HG03469 (cell line): ENCODE data around the gene PEX7.
"Not testable (repeated sequence)": the region's sequence is repeated elsewhere in the genome, so short reads cannot be mapped to it uniquely, and the experiment has no call there.

Source experiments
- ATAC-seq: cut with Tn5 transposase; IDR thresholded peaks from one replicate; pipeline ENCODE4 v1.9.1; 2021; ENCODE audit warnings: mild to moderate bottlenecking, moderate library complexity, moderate number of reproducible peaks; ENCODE audit not compliant: unreplicated experiment

PEX7 gene

GRCh38 chr6:136822376-136823127 lies at the start of gene PEX7:
TSS of gene PEX7 (plus strand) at chr6:136822592. CDS start at chr6:136822666, 74 bp downstream.
- peak; percentile 85 for ATAC-seq

GRCh38 chr6:136772685-136773472 lies 49.5 kb upstream of the PEX7 start:
- ATAC-seq = peak; percentile 38

- no peak for ATAC-seq
These were observed 49.0 kb upstream of the PEX7 start for GRCh38 chr6:136773473-136773796.

GRCh38 chr6:136774228-136775041 lies 48.0 kb upstream of the PEX7 start:
- no peak for ATAC-seq

GRCh38 chr6:136775081-136775480 lies 47.3 kb upstream of the PEX7 start:
- ATAC-seq = no peak

- ATAC-seq = no peak
These were observed 46.8 kb upstream of the PEX7 start for GRCh38 chr6:136775548-136775947.

GRCh38 chr6:136777651-136778050 lies 44.7 kb upstream of the PEX7 start:
- no peak for ATAC-seq

GRCh38 chr6:136779682-136780081 lies 42.7 kb upstream of the PEX7 start:
- no peak for ATAC-seq

- ATAC-seq = no peak
These were observed 41.4 kb upstream of the PEX7 start for GRCh38 chr6:136780972-136781371.

- no peak for ATAC-seq
These were observed 40.2 kb upstream of the PEX7 start for GRCh38 chr6:136782021-136782770.

- ATAC-seq = no peak
These were observed 39.4 kb upstream of the PEX7 start for GRCh38 chr6:136783021-136783420.

GRCh38 chr6:136783495-136784270 lies 38.7 kb upstream of the PEX7 start:
- ATAC-seq = peak; percentile 52

- no peak for ATAC-seq
These were observed 38.1 kb upstream of the PEX7 start for GRCh38 chr6:136784271-136784664.

- ATAC-seq = no peak
These were observed 37.3 kb upstream of the PEX7 start for GRCh38 chr6:136784910-136785746.

GRCh38 chr6:136786658-136787057 lies 35.7 kb upstream of the PEX7 start:
- no peak for ATAC-seq

- ATAC-seq = no peak
These were observed 34.7 kb upstream of the PEX7 start for GRCh38 chr6:136787726-136788068.

- ATAC-seq = no peak
These were observed 34.1 kb upstream of the PEX7 start for GRCh38 chr6:136788069-136788902.

- not testable (repeated sequence) for ATAC-seq
These were observed 33.0 kb upstream of the PEX7 start for GRCh38 chr6:136789440-136789839.
